WERI-Rb-1 (cell line): ENCODE data around the gene MLLT10.

Experiments used
- DNase-seq: peaks from one replicate; pipeline ENCODE4 v3.0.0-alpha.2; 2020
- H3K27ac ChIP-seq: fragments of 250-450 bp; sonication (Bioruptor Pico); 2 replicates; pipeline ENCODE4 v1.5.1; 2020; ENCODE audit warnings: mild to moderate bottlenecking, moderate library complexity
- H3K27me3 ChIP-seq: fragments of 250-450 bp; sonication (Bioruptor Pico); 2 replicates; pipeline ENCODE4 v1.5.1; 2021; ENCODE audit warnings: mild to moderate bottlenecking, low read depth, moderate library complexity; ENCODE audit not compliant: insufficient read depth, severe bottlenecking
- H3K36me3 ChIP-seq: fragments of 250-450 bp; sonication (Bioruptor Pico); 2 replicates; pipeline ENCODE4 v1.5.1; 2020; ENCODE audit warnings: mild to moderate bottlenecking, moderate library complexity
- H3K4me3 ChIP-seq: 2 replicates; pipeline ENCODE4 v1.5.1; 2011; ENCODE audit warnings: low read depth, mild to moderate bottlenecking, control low read depth, low read length
- H3K9me3 ChIP-seq: fragments of 250-450 bp; sonication (Bioruptor Pico); 2 replicates; pipeline ENCODE4 v1.5.1; 2021; ENCODE audit warnings: mild to moderate bottlenecking, moderate library complexity; ENCODE audit not compliant: severe bottlenecking
- TF ChIP-seq, protein P1 (sequence below): IDR thresholded peaks from 2 replicates; pipeline ENCODE4 v1.5.1; 2011; ENCODE audit warnings: low read depth, mild to moderate bottlenecking, control low read depth, inconsistent platforms, low read length

Gene MLLT10

DNA sequence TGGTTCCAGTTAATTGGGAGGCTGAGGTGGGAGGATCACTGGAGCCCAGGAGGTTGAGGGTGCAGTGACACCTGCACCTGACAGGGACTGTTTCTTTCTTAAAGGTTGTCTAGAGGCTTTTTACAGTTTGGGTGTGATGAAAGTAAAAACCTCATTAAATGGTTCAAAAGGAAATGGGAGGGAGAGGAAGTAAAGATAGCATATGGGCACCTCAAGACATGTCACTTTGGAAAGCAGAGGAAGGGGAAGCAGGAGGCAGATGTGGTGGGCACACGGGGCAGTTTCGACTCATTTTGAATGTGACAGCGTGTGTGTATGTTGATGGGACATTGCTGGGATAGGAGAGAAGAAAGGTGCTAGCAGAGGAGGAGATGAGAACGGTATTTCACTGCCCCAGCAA, 203.1 kb downstream of the MLLT10 start:
- H3K4me3 ChIP-seq = no peak overlapping the region
- no peaks in the 10 kb centered on the region for H3K27me3 ChIP-seq
- no peak overlapping the region for H3K27ac ChIP-seq
- TF ChIP-seq, protein P1, sequence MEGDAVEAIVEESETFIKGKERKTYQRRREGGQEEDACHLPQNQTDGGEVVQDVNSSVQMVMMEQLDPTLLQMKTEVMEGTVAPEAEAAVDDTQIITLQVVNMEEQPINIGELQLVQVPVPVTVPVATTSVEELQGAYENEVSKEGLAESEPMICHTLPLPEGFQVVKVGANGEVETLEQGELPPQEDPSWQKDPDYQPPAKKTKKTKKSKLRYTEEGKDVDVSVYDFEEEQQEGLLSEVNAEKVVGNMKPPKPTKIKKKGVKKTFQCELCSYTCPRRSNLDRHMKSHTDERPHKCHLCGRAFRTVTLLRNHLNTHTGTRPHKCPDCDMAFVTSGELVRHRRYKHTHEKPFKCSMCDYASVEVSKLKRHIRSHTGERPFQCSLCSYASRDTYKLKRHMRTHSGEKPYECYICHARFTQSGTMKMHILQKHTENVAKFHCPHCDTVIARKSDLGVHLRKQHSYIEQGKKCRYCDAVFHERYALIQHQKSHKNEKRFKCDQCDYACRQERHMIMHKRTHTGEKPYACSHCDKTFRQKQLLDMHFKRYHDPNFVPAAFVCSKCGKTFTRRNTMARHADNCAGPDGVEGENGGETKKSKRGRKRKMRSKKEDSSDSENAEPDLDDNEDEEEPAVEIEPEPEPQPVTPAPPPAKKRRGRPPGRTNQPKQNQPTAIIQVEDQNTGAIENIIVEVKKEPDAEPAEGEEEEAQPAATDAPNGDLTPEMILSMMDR = no peak
- no peak for DNase-seq
- no peaks in the 10 kb centered on the region for H3K9me3 ChIP-seq
- peaks cover 13% of the 10 kb centered on the region for H3K36me3 ChIP-seq

DNA sequence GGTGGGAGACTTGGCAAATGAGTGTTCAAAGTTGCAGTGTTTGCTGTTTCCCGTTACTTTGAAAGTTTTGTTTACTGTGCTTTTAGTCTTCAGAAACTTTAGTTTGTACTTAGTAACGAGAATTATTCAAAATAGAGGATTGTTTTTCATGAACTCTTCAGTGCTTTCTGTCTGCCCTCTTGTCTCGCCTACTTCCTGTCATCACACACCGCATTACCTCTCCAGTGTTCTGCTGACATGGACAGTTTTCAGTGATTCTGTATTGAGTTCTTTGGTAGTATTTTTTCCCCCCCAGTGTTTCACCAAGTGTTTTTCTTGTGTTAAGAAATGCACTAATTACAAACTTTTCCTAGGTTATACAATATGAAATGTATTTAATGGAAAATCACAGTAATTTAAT, 207.0 kb downstream of the MLLT10 start:
- Histone ChIP-seq H3K4me3 (no peak overlapping the region), H3K36me3 (peaks cover 18% of the 10 kb centered on the region), H3K27me3 (no peaks in the 10 kb centered on the region), H3K27ac (no peak overlapping the region), H3K9me3 (no peaks in the 10 kb centered on the region)
- no peak for DNase-seq
- TF ChIP-seq, protein P1 = no peak

DNA sequence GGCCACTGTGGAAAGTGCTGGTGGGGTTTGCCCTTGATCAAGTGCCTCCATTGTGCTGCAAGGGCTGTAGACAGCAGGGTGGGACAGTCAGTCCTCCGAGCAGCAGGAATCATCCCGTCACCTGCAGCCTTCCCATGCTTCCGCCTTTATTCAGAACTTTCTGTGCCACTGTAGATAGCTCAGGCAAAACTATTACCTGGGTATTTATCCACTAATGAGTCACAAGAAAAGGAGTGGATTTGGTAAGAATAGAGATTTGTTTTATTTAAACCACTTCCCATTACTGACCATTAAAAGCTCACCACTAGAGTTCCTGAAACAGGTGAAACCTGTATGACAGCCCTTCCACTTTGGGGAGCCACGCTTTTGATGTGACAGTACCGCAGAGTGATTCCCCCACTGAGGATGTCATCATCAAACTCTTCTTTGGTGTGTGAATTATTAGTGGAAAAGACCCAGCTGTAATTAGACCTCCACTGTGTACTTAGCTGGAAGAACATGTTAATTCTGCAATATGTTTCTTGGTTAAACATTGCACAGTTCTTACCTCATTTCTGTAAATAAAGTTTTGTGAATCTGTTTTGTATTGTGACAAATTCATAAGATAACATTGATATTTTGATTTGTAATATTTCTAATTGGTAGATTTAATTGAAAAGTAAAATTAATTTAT, 208.8 kb downstream of the MLLT10 start:
- Histone ChIP-seq H3K9me3 (no peaks in the 10 kb centered on the region), H3K27me3 (no peaks in the 10 kb centered on the region), H3K36me3 (peaks cover 15% of the 10 kb centered on the region), H3K4me3 (no peak overlapping the region), H3K27ac (no peak overlapping the region)
- TF ChIP-seq, protein P1 = no peak
- DNase-seq = no peak

DNA sequence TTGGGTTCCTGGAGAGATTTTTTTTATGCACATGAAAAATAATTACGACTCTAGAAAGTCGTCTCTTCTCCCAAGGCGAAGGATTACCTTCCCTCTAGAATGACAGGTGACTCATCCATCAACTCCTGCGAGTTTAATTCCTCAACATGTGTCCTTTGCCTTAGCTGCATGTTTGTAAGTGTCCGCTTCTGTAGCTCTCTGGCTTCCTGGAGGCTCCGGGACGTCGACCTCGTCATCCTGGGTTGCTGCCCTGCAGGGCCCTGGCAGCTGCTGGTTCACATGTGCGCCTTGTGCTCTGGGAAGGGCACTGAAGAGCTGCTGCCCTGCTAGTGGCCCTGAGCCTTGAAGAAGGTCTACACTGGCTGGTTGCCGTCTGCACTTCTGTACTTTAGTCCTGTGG, 210.2 kb downstream of the MLLT10 start:
- no peak for DNase-seq
- Histone ChIP-seq H3K4me3 (no peak overlapping the region), H3K9me3 (no peaks in the 10 kb centered on the region), H3K27ac (no peak overlapping the region), H3K27me3 (no peaks in the 10 kb centered on the region), H3K36me3 (peaks cover 15% of the 10 kb centered on the region)
- TF ChIP-seq, protein P1 = no peak

DNA sequence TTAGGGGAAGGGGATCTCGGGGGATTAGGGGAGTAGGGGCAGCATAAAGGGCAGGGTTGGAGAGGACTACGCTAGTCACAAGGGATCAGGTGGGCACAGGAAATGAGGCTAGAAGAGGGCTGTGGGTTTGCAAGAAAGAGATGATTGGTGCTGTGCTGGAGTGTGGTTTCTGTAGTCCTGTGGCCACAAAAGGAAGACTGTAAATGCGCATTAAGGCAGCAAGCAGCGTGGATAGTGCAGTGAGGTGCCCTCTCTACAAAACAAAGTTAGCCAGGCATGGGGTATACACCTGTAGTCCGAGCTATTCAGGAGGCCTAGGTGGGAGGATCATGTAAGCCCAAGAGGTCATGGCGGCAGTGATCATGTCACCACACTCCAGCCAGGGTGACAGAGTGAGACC, 212.1 kb downstream of the MLLT10 start:
- H3K4me3 ChIP-seq = no peak overlapping the region

More for the DNA sequence above, 212.1 kb downstream of the MLLT10 start:
- H3K36me3 ChIP-seq = peaks cover 8% of the 10 kb centered on the region
- TF ChIP-seq, protein P1 = no peak
- H3K27ac ChIP-seq = no peak overlapping the region
- DNase-seq = no peak
- H3K9me3 ChIP-seq = no peaks in the 10 kb centered on the region
- H3K27me3 ChIP-seq = no peaks in the 10 kb centered on the region
